Activated naive CD4-positive, alpha-beta T cell treated with anti-CD3 and anti-CD28 coated beads for 36 hours (primary cell): Measurements from ENCODE around the gene TFIP11. TPM values are rescaled to one million over a fixed set of nuclear protein-coding genes. Genes with fewer than 3 reads are reported as not detected.

Experiments
- CTCF ChIA-PET: fragments of 350-600 bp; sonication (Branson Sonifier 250); formaldehyde crosslinking; loops from one replicate; lab custom pipeline; 2021; ENCODE audit warnings: antibody characterized with exemption; lab: Charles Lee
- DNase-seq: peaks from one replicate; pipeline ENCODE4 v3.0.0-alpha.2; 2020
- H3K27ac Mint-ChIP-seq: one replicate; pipeline ENCODE4 v1.8.0; 2021; ENCODE audit warnings: mild to moderate bottlenecking, mixed read lengths
- H3K27me3 Mint-ChIP-seq: one replicate; pipeline ENCODE4 v1.8.0; 2021; ENCODE audit warnings: low read depth, mixed read lengths
- H3K36me3 Mint-ChIP-seq: one replicate; pipeline ENCODE4 v1.8.0; 2021; ENCODE audit warnings: low read depth, mixed read lengths
- H3K4me1 Mint-ChIP-seq: one replicate; pipeline ENCODE4 v1.8.0; 2021; ENCODE audit warnings: low read depth, mixed read lengths
- H3K4me3 Mint-ChIP-seq: one replicate; pipeline ENCODE4 v1.8.0; 2021; ENCODE audit warnings: mild to moderate bottlenecking, moderate library complexity, mixed read lengths
- H3K9me3 Mint-ChIP-seq: one replicate; pipeline ENCODE4 v1.8.0; 2021; ENCODE audit warnings: mixed read lengths
- intact Hi-C: fragments of 100-400 bp; cut with micrococcal nuclease; formaldehyde crosslinking; loops from one replicate; pipeline ENCODE4 v1.15.1; 2023
- total RNA-seq, 2 experiments: library from RNA; stranded (reverse); gene quantifications; one replicate each; pipeline ENCODE4 v1.2.3, GENCODE V29; 2021

TFIP11 gene
- 10 to 100 TPM; 33.3 to 34.4 TPM for total RNA-seq

- H3K27ac Mint-ChIP-seq = peak within 1 kb of the TSS; percentile 80
- H3K27me3 Mint-ChIP-seq = no peaks in the 10 kb centered on the region
- H3K4me1 Mint-ChIP-seq = peaks cover 44% of the 10 kb centered on the region
- peak; percentile 95 for DNase-seq
- CTCF ChIA-PET = interaction anchor here (0.5 to 1.9 kb wide), 5 partner anchors 9 to 1201 kb away, joined by 3 to 6 read pairs (median 3); no protein-coding TSS in a partner anchor
- H3K9me3 Mint-ChIP-seq = no peaks in the 10 kb centered on the region
- peaks cover 9% of the 10 kb centered on the region for H3K36me3 Mint-ChIP-seq
- intact Hi-C loops = loop anchor here (1.0 to 5.0 kb wide), 3 partner anchors 28 to 160 kb away; no protein-coding TSS in a partner anchor
- H3K4me3 Mint-ChIP-seq = peak within 1 kb of the TSS; percentile 93
These were observed at the start of gene TFIP11 for GRCh38 chr22:26512149-26512793. Gene TFIP11 (minus strand): TSS chr22:26512473. CDS start chr22:26510272, 2,201 bp downstream.

DNA sequence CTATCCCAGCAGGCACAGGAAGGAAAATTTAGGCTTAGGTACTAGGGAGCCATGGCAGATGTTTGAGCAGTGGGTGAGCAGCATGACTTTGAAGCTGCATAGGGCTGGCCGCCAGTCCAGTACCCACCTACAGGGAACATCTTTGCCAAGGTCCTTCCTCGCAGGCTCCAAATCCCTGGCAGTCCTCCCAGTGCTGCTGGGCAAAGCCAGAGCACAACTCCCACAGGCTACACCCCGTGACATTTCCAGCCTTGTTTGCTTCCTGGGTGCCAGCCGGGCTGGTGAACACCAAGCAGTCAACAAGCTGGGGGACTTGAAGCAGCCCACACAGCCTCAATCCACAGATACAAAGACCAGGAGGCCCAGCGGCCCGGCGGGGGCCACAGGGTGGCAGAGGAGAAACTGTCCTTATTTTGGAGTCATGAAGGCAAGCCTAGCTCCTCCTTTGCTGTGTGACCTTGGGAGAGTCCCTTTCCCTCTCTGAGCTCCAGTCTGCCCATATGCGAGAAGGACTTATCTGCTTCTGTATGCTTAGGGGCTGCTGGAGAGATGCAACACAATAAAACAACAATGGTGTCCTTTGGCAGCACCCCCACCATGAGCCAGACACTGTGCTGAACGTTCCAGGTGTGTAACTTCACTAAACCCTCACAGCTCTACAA, 49.6 kb upstream of the TFIP11 start:
- Mint-ChIP-seq H3K4me3 (no peak overlapping the region), H3K4me1 (peaks cover 2% of the 10 kb centered on the region), H3K9me3 (no peaks in the 10 kb centered on the region), H3K27ac (no peak overlapping the region), H3K36me3 (peaks cover 5% of the 10 kb centered on the region), H3K27me3 (no peaks in the 10 kb centered on the region)
- intact Hi-C loops = no loop called here
- no peak for DNase-seq
- CTCF ChIA-PET = no interaction called here

DNA sequence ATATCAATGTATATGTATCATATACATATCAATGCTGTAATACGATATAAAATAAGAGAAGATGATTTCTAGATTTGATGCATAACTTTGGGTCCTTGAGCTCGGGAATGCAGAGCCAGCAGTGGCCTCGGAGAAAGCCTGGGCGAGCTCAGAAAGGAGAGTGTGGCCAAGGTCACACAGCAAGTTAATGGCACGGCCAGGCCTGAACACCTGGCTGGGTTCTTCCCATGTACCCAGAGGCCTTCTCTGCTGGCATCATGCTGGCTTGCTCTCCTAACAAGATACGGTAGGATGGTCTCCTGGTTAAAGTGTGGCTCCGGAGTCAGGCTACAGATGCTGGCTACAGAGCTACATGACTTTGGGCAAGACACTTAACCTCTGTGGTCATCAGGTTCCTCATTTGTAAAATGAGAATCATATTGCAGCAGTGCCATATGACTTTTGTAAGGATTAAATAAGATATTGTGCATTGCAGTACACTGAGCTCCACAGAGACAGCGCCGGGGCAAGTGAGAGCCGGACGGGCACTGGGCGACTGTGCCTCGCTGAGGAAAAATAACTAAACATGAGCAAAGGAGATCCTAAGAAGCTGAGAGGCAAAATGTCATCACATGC, 47.8 kb upstream of the TFIP11 start:
- peaks cover 5% of the 10 kb centered on the region for H3K36me3 Mint-ChIP-seq
- no peaks in the 10 kb centered on the region for H3K27me3 Mint-ChIP-seq
- H3K27ac Mint-ChIP-seq = no peak overlapping the region
- H3K4me1 Mint-ChIP-seq = no peaks in the 10 kb centered on the region
- no peaks in the 10 kb centered on the region for H3K9me3 Mint-ChIP-seq
- no peak overlapping the region for H3K4me3 Mint-ChIP-seq
- CTCF ChIA-PET = no interaction called here
- intact Hi-C loops = no loop called here
- no peak for DNase-seq

DNA sequence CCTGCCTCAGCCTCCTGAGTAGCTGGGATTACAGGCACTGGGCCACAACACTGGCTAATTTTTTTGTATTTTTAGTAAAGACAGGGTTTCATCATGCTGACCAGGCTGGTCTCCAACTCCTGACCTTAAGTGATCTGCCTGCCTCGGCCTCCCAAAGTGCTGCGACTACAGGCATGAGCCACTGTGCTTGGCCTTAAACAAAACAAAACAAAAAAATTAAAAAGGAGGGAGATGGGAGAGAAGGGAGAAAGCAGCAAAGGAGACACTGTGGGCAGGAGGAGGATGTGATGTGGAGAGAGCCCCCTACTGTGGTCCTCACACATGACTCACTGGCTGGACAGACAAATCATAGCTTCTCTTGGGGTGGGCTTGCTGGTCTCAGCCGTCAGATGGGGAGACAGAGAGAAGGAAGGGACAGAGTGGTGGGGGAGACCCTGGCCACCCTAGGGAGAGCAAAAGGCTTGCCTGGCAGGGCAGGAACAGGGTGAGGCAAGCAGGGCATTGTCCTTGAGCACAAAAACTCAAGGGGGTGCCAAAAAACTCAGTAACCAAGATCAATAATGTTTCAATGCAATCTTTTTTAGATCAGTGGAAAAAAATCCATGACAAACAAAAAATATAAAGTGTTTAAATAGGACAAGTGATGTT, 46.1 kb upstream of the TFIP11 start:
- CTCF ChIA-PET = interaction anchor here (0.6 kb wide), 2 partner anchors 61 to 251 kb away, joined by 3 to 5 read pairs; no protein-coding TSS in a partner anchor
- intact Hi-C loops = no loop called here
- no peaks in the 10 kb centered on the region for H3K4me1 Mint-ChIP-seq
- DNase-seq = no peak
- no peak overlapping the region for H3K27ac Mint-ChIP-seq
- no peaks in the 10 kb centered on the region for H3K9me3 Mint-ChIP-seq
- peaks cover 3% of the 10 kb centered on the region for H3K36me3 Mint-ChIP-seq
- no peak overlapping the region for H3K4me3 Mint-ChIP-seq
- no peaks in the 10 kb centered on the region for H3K27me3 Mint-ChIP-seq

- no peaks in the 10 kb centered on the region for H3K9me3 Mint-ChIP-seq
- no peak overlapping the region for H3K4me3 Mint-ChIP-seq
- intact Hi-C loops = no loop called here
- H3K4me1 Mint-ChIP-seq = no peaks in the 10 kb centered on the region
- no peaks in the 10 kb centered on the region for H3K27me3 Mint-ChIP-seq
- no peak overlapping the region for H3K27ac Mint-ChIP-seq
- H3K36me3 Mint-ChIP-seq = peaks cover 3% of the 10 kb centered on the region
- CTCF ChIA-PET = no interaction called here
- no peak for DNase-seq
These were observed 44.6 kb upstream of the TFIP11 start for GRCh38 chr22:26556904-26557303.

DNA sequence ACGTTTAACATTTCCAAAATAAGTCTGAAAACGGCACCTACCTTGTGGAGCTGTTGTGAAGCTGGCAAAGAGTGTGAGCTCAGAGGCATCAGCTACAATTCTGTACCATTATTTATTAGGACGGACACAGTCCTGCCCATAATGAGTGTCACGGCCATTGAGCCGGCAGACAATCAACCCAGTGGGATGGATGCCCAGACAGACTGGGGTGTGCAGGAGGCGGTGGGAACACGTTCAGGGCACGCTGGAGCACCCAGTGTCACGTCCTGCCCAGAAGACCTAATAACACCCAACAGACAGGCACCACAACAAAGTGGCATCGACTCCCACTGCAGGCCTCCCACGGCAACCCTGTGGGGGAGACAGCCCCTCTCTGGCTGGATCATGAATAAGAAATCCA, 43.2 kb upstream of the TFIP11 start:
- Mint-ChIP-seq H3K4me1 (no peaks in the 10 kb centered on the region), H3K36me3 (peaks cover 3% of the 10 kb centered on the region), H3K9me3 (no peaks in the 10 kb centered on the region), H3K27me3 (no peaks in the 10 kb centered on the region), H3K4me3 (no peak overlapping the region), H3K27ac (no peak overlapping the region)
- no peak for DNase-seq
- intact Hi-C loops = no loop called here
- CTCF ChIA-PET = no interaction called here

DNA sequence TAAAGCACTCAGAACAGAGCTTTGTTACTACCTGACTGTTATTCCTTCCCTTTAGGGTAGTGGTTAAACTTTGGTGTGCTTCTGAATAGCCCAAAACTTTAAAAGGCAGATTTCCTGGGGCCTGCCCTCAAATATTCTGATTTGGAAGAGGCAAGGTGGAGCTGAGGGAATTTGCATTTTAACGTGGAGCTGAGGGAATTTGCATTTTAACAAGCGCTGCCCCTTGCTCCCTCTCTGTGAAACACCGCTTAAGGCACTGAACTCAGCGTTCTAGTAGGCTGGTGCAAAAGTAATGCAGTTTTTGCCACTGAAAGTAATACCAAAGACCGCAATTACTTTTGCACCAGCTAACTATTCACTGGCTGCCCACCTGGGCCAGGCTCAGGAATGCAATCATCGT, 42.7 kb upstream of the TFIP11 start:
- intact Hi-C loops = no loop called here
- Mint-ChIP-seq H3K27ac (no peak overlapping the region), H3K9me3 (no peaks in the 10 kb centered on the region), H3K36me3 (peaks cover 3% of the 10 kb centered on the region), H3K27me3 (no peaks in the 10 kb centered on the region), H3K4me1 (no peaks in the 10 kb centered on the region), H3K4me3 (no peak overlapping the region)
- CTCF ChIA-PET = interaction anchor here (1.2 kb wide), 1 partner anchor 23 kb away, joined by 3 read pairs; no protein-coding TSS in a partner anchor
- no peak for DNase-seq

DNA sequence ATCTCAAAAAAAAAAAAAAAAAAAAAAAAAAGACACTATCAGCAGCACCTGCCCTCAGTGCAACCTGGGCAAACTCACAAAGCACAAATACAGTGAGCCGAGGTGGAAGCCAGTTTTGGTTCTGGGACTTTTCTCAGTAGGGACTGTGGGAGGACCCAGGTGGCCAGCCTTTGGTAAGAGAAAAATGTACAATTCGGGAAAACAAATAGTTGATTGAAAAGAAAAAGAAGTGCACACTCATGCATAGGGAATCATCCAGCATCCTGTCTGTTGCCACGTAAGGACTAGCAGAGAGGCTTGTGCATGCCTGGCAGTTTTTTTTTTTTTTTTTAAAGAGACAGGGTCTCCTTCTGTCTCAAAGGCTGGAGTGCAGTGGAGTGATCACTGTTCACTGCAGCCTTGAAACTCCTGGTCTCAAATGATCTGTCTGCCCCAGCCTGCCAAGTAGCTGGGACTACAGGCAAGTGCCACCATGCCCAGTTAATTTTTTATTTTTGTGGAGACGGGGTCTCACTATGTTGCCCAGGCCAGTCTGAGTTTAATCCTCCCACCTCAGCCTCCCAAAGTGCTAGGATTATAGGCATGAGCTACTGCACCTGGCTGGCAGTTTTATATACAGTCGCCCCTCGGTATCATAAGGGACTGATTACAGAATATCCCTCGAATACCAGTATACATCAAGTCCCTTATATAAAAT, 40.9 kb upstream of the TFIP11 start:
- Mint-ChIP-seq H3K4me3 (no peak overlapping the region), H3K9me3 (no peaks in the 10 kb centered on the region), H3K27me3 (no peaks in the 10 kb centered on the region), H3K27ac (no peak overlapping the region), H3K36me3 (peaks cover 5% of the 10 kb centered on the region), H3K4me1 (peaks cover 2% of the 10 kb centered on the region)
- DNase-seq = no peak
- CTCF ChIA-PET = interaction anchor here (0.7 kb wide), 2 partner anchors 17 to 1014 kb away, joined by 3 to 8 read pairs; no protein-coding TSS in a partner anchor
- intact Hi-C loops = no loop called here

DNA sequence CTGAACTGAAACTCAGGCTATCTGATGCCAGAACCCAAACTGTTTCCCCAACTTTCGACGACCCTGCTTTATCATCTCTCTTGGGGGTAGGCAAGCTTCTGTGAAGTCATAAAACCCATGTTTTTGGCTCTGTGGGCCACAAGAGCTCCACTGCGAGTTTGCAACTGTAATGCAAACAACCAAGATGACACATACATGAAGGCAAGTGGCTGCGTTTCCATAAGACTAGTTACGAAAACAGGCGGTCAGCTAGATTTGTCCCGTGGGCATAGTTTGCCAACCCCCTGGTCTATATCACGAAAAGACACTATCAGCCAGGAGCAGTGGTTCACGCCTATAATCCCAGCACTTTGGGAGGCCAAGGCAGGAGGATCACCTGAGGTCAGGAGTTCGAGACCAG, 40.2 kb upstream of the TFIP11 start:
- Mint-ChIP-seq H3K4me3 (no peak overlapping the region), H3K27ac (no peak overlapping the region), H3K9me3 (no peaks in the 10 kb centered on the region), H3K4me1 (peaks cover 8% of the 10 kb centered on the region), H3K36me3 (peaks cover 5% of the 10 kb centered on the region), H3K27me3 (no peaks in the 10 kb centered on the region)
- CTCF ChIA-PET = interaction anchor here (0.7 kb wide), 2 partner anchors 18 to 1015 kb away, joined by 3 to 8 read pairs; no protein-coding TSS in a partner anchor
- DNase-seq = no peak
- intact Hi-C loops = no loop called here

DNA sequence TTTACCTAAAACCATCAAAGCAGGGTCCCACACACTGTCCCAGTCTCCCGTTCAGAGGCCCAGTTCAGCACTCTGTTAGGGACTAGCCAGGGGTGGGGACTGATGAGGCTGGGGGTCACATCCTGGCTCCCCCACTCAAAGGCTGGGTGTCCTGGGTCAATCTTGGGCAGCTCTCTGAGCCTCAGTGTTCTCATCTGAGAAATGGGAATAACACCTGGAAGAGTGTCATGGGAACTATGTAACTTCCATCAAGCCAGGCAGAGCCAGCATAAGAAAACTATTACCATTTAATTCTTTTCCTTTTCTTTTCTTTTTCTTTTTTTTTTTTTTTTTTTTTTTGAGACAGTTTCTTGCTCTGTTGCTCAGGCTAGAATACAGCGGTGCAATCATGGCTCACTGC, 39.3 kb upstream of the TFIP11 start:
- no peak for DNase-seq
- Mint-ChIP-seq H3K4me3 (no peak overlapping the region), H3K27me3 (no peaks in the 10 kb centered on the region), H3K9me3 (no peaks in the 10 kb centered on the region), H3K27ac (no peak overlapping the region), H3K36me3 (peaks cover 9% of the 10 kb centered on the region), H3K4me1 (peaks cover 17% of the 10 kb centered on the region)
- intact Hi-C loops = no loop called here
- CTCF ChIA-PET = no interaction called here

DNA sequence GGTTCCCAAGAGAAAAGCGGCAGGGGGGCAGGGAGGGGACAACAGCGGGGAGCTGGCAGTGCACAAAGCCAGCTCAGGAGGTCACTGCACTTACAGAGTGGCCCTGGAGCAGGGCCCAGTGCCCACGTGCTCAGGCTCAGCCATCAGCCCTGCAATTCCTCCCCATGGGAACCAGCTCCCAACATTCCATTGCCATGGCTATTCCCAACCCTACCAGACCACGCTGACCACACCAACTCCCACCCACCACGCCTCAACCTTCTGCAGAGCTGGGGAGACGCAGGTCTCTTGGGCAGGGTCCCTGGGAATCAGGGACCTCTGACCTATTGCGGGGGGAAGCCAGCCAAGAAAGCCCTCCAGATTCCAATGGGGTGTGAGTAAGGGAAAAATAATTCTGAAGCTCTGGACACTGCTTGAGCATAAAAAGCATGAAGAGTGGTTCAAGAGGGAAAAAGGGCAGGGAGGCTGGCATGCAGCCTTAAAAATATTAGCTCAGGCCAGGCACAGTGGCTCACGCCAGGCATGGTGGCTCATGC, 38.3 kb upstream of the TFIP11 start:
- peaks cover 18% of the 10 kb centered on the region for H3K4me1 Mint-ChIP-seq
- no peak overlapping the region for H3K4me3 Mint-ChIP-seq
- DNase-seq = no peak
- no peak overlapping the region for H3K27ac Mint-ChIP-seq
- intact Hi-C loops = no loop called here
- CTCF ChIA-PET = interaction anchor here (0.7 kb wide), 1 partner anchor 67 kb away, joined by 3 read pairs; no protein-coding TSS in a partner anchor
- no peaks in the 10 kb centered on the region for H3K9me3 Mint-ChIP-seq
- H3K36me3 Mint-ChIP-seq = peaks cover 12% of the 10 kb centered on the region
- no peaks in the 10 kb centered on the region for H3K27me3 Mint-ChIP-seq
